HG03575 (cell line): ENCODE results near the gene CCND2.

ENCODE experiments used
- ATAC-seq: cut with Tn5 transposase; IDR thresholded peaks from one replicate; pipeline ENCODE4 v1.9.1; 2021; ENCODE audit not compliant: unreplicated experiment, insufficient number of reproducible peaks, low FRiP score; ENCODE audit errors: extremely low read depth

The CCND2 gene

GRCh38 chr12:4311776-4312175 lies 38.2 kb downstream of the CCND2 start:
- no peak for ATAC-seq

GRCh38 chr12:4312251-4312650 lies 38.7 kb downstream of the CCND2 start:
- ATAC-seq, result no peak

GRCh38 chr12:4320497-4320852 lies 46.9 kb downstream of the CCND2 start:
- peak; percentile 2 for ATAC-seq

GRCh38 chr12:4320853-4321701 lies 47.5 kb downstream of the CCND2 start, which contains the start of gene TIGAR:
TSS of gene TIGAR (plus strand) at chr12:4321213. CDS start at chr12:4321272, 59 bp downstream.
- peak; percentile 36 for ATAC-seq

- ATAC-seq, result no peak
These were observed 49.2 kb downstream of the CCND2 start for GRCh38 chr12:4322726-4323125.
